HG02852 (cell line): ENCODE measurements around the gene SH3PXD2B.

Experiments
- ATAC-seq: cut with Tn5 transposase; IDR thresholded peaks from one replicate; pipeline ENCODE4 v1.9.1; 2021; ENCODE audit warnings: mild to moderate bottlenecking, moderate library complexity; ENCODE audit not compliant: unreplicated experiment

The SH3PXD2B gene

GRCh38 chr5:172454358-172455086 lies at the start of gene SH3PXD2B:
TSS of gene SH3PXD2B (minus strand) at chr5:172454525. CDS start at chr5:172454352, 173 bp downstream.
- no peak for ATAC-seq

- no peak for ATAC-seq
These were observed 48.6 kb upstream of the SH3PXD2B start for GRCh38 chr5:172502969-172503368.

- no peak for ATAC-seq
These were observed 48.1 kb upstream of the SH3PXD2B start for GRCh38 chr5:172502410-172502809.

GRCh38 chr5:172501708-172502320 lies 47.5 kb upstream of the SH3PXD2B start:
- no peak for ATAC-seq

GRCh38 chr5:172499287-172499686 lies 45.0 kb upstream of the SH3PXD2B start:
- no peak for ATAC-seq

- ATAC-seq, result no peak
These were observed 44.3 kb upstream of the SH3PXD2B start for GRCh38 chr5:172498431-172499129.

DNA sequence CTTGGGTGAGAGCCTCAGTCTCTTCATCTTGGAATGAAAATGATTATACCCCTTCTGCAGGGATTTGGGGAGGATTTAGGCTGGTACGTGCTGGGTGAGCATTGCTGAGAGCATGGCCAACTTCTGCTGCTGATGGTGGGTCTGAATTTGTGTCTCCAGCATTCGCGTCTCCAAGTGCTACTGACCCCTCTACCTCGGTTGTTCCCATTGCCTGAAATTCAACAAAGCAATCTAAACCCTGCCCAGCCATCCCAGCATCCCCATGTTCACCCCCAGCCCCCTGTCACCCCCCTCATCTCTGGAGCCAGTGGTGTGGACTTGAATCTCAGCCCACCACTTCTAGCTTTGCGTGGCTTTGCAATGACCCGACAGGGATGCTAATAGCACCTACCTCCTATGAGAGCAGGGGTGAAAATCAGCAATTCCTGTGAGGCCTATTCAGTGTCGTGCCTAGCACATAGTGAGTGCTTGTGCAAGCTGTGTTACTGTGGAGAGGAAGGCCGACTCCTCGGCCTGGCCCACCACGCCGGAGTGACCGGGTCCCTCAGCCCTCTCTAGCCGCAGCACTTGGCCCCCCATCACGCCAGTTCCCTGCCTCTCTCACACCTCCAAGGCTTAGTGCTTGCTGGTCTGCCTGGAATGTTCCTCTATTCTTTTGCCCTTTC lies 43.4 kb upstream of the SH3PXD2B start:
- no peak for ATAC-seq

GRCh38 chr5:172496671-172497371 lies 42.5 kb upstream of the SH3PXD2B start:
- ATAC-seq, result no peak

DNA sequence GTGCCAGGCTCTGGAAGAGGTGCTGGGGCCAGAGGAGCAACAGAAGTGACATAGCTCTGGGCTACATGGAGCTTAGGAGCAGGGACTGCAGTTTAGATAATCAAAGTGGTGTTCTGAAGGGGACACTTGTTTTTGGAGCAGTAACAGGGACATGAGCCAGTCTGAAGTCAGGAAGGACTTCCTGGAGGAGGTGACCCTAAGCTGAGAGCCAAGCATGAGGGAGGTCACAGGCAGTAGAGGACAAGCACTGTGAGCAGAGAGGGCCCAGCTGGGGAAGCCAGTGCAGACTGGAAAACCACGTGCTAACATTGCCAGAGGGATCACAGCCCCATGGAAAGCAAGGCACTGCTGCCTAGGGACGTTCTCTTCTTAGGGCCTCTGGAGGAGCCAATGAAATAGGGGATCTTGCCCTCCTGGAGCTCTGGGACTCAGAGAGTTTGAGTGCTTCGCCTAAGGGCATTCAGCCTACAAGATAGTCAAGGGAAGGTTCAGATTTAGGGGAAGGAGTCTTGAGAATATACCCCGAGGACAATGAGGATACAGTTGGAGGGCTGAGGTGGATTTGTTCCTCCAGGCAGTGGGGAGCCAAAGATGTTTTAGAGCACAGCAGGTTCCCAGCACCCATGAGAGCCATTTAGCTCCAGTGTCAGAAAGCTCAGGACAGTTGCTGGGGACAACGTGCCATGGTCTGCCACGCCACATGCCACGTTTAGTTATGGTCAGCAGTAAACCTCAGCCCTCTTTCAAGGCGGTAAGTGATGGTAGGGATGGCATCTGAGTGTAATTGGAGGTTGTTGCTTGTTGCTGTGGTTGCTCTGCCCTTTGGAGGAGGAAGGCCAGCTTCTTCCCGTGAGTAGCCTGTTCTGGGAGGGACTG lies 40.5 kb upstream of the SH3PXD2B start:
- ATAC-seq, result no peak

- ATAC-seq, result no peak
These were observed 39.6 kb upstream of the SH3PXD2B start for GRCh38 chr5:172493906-172494305.

GRCh38 chr5:172493461-172493860 lies 39.1 kb upstream of the SH3PXD2B start:
- no peak for ATAC-seq

GRCh38 chr5:172493002-172493401 lies 38.7 kb upstream of the SH3PXD2B start:
- ATAC-seq, result no peak

- no peak for ATAC-seq
These were observed 37.9 kb upstream of the SH3PXD2B start for GRCh38 chr5:172492097-172492840.

GRCh38 chr5:172491481-172491880 lies 37.2 kb upstream of the SH3PXD2B start:
- no peak for ATAC-seq

DNA sequence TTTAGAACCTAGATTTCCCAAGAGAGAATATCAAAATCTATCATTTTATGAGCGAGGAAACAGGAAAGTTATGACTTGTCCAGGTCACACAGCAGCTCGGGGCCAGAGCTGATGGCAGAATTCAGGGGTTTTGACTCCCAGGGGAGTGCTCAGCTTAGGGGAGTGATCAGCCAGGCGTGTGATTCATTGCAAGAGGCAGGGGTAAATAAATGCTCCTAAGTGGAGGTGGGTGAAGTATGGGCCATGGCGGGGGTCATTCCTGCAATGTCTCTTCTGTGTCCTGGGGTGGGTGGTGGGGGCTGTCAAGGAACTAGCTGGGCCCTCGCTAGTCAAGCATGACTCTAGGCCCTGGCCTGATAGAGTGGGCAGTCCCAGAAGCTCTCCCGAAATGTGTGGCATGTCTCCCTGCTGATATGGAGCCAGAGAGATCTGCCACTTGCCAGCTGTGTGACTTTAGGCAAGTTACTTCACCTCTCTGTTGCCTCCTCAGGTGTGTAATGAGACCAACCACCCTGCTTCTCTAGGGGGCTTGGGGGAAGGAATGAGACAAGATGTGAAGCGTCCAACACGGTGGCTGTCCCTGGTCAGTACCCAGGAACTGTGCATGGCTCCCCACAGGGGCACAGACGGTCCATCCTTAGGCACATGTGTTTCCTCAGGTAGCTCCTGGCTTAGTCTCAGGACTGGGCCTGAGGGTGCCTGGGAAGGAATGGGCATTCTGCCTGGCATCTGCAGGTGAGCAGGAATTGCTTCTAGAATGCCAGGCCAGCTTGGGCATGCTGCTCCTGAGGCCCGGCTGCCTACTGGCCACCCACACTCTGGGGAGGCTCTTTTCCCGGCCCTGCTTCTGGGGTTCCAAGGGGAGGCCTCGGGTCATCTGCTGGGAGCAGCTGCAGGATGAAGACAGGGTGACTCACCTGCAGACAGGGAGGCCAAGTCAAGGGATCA lies 36.5 kb upstream of the SH3PXD2B start:
- ATAC-seq, result no peak

DNA sequence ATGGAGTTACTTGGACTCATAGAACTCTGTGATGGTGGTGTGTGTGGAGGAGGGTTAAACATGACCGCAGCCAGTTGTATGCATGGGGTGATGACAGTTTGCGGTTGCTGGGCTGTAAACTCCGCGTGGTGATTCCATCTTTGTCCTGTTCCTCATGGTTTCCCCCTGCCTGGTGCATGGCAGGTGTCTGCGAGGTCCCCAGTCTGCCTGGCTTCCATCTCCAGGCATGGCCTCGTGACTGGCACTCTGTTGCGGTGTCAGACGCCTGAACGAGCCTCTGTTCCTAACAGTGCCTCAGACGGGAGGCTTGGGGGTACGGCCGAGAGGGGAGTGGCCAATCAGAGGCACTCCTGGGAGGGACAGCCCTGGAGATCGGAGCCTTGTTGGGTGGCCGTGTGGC lies 33.9 kb upstream of the SH3PXD2B start:
- no peak for ATAC-seq

DNA sequence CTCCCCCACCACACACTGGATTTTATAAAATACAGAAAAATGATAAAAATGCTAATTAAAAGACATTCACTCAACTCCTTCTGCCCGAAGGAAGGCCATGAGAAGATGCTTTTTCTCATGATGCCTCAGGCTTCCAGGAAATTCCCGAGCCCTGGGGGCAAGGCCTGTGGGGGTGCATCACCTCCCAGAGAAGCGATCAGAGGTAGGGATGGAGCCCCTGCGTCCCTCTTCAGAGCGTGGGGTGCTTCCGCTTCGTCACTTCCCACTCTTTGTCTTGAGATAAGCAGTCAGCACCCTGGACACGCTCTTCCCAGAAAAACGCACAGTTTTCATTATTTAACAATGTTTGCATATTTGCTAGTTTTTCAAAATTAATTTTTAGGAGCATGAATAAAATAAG lies 33.3 kb upstream of the SH3PXD2B start:
- ATAC-seq, result no peak

- no peak for ATAC-seq
These were observed 32.6 kb upstream of the SH3PXD2B start for GRCh38 chr5:172486912-172487311.
